Left colon (tissue), 2 donors: ENCODE data around the gene WDR53. TPM values are rescaled to one million over a fixed set of nuclear protein-coding genes. Genes with fewer than 3 reads are reported as not detected.
"Not testable (repeated sequence)": the region's sequence is repeated elsewhere in the genome, so short reads cannot be mapped to it uniquely, and the experiment has no call there.

ENCODE experiments used
- ATAC-seq: fragments of 200-7000 bp; cut with Tn5 transposase; one replicate; pipeline ENCODE4 v1.9.1; 2020; ENCODE audit warnings: mild to moderate bottlenecking, moderate library complexity
- DNase-seq, 2 donors: peaks; one replicate each; pipeline ENCODE4 v3.0.0-alpha.2; 2020
- intact Hi-C, 2 donors: fragments of 100-400 bp; cut with DNase I in 1 of 2; cut with micrococcal nuclease in 1 of 2; formaldehyde crosslinking; loops; one replicate each; pipeline versions ENCODE4 v1.11.2 to v1.14.0; 2022; cut with DNase I, micrococcal nuclease
- total RNA-seq, 2 donors: library from RNA; stranded (reverse); fragmentation: NEBNext Ultra II Directional; extraction: Animal tissue kit (Norgen Biotek cat#: 25700); gene quantifications; one replicate each; pipeline ENCODE4 v1.2.1, GENCODE V29; 2021
- donor health status: DM: no; HTN: no; CAD: no.
- donor health status: DM: yes; HTN: yes; CAD: no.

The WDR53 gene
- total RNA-seq, 2 donors from 2014 or later = 6.8 to 8.6 TPM

GRCh38 chr3:196528639-196529233, 39.6 kb downstream of the WDR53 start:
- DNase-seq (peak; percentile 65 to 78), ATAC-seq (peak; percentile 97)
- intact Hi-C loops = no loop called here

GRCh38 chr3:196525141-196525540, 43.2 kb downstream of the WDR53 start:
- no peak for DNase-seq
- intact Hi-C loops = no loop called here
- no peak for ATAC-seq

- intact Hi-C loops = loop anchor here in 1 of 2 donors (5.0 kb wide), 1 partner anchor 272 kb away; no protein-coding TSS in a partner anchor
- ATAC-seq = no peak
- no peak for DNase-seq
Measured at GRCh38 chr3:196524527-196524926, 43.8 kb downstream of the WDR53 start.

- intact Hi-C loops = loop anchor here in 1 of 2 donors (5.0 kb wide), 1 partner anchor 272 kb away; no protein-coding TSS in a partner anchor
- ATAC-seq (no peak), DNase-seq (no peak)
Measured at GRCh38 chr3:196523841-196524240, 44.5 kb downstream of the WDR53 start.

DNA sequence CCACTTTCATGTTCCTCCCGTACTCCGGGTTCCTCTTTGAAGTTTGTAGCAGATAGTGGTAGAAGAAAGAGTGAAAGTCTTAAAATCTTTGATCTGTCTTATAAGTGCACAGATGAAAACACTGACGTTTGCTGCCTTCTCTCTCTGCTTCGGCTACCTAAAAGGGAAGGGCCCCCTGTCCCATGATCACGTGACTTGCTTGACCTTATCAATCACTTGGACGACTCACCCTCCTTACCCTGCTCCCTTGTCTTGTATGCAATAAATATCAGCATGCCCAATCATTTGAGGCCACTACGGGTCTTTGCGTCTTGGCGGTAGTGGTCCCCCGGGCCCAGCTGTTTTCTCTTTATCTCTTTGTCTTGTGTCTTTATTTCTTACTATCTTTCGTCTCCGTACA, 47.1 kb downstream of the WDR53 start:
- intact Hi-C loops = loop anchor here in 1 of 2 donors (5.0 kb wide), 1 partner anchor 269 kb away; no protein-coding TSS in a partner anchor
- not testable (repeated sequence) for ATAC-seq

GRCh38 chr3:196519718-196520082, 48.7 kb downstream of the WDR53 start:
- intact Hi-C loops = loop anchor here in 1 of 2 donors (5.0 kb wide), 1 partner anchor 267 kb away; no protein-coding TSS in a partner anchor
- DNase-seq = no peak
- ATAC-seq = no peak

More for the DNA sequence above, 47.1 kb downstream of the WDR53 start:
- not testable (repeated sequence) for DNase-seq

- DNase-seq (peak; percentile 36 to 65), ATAC-seq (peak; percentile 59)
- intact Hi-C loops = no loop called here
Measured at GRCh38 chr3:196518966-196519717, 49.2 kb downstream of the WDR53 start.

DNA sequence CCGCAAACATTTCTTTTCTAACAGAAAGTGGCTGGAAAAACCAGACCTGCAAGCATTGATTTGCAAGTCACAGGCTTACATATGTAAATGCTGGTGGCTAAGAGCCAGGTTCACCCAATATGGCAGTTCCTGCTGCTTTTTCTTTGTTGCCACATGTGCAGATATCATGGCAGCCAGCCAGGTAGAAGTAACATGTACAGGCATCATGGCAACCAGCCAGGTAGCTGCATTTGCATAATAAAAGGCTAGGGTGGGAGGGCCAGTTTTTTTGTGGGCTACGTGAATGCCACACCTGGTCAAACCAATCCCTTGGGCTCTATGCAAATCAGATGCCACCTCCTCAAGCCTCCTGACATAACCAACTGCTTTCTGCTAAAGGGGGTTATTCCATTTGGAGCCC, 50.4 kb downstream of the WDR53 start:
- no peak for DNase-seq
- intact Hi-C loops = no loop called here
- no peak for ATAC-seq

DNA sequence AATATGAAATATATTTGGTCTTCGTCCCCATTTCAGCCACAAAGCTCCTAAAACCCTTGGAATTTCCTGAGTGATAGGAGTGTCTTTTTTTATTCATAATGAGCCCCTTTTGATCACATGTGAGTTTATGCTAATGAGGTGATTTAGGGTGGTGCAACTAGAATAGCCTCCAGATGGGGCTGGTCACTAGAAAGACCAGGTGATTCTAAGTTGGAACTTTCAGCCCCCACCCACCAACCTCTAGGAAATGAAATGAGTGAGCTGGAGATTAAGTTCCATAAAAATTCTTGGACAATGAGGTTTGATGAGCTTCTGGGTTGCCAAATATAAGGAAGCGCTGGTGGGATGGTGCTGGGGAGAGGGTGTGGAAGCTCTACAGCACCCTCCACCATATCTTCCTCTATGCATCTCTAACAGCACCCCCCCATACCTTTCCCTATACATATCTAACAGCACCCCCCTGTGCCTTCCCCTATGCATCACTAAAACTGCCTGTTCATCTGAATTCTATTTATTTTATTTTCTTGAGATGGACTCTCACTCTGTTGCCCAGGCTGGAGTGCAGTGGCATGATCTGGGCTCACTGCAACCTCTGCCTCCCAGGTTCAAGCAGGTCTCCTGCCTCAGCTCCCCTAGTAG, 51.1 kb downstream of the WDR53 start:
- ATAC-seq = no peak
- DNase-seq = no peak
- intact Hi-C loops = no loop called here

DNA sequence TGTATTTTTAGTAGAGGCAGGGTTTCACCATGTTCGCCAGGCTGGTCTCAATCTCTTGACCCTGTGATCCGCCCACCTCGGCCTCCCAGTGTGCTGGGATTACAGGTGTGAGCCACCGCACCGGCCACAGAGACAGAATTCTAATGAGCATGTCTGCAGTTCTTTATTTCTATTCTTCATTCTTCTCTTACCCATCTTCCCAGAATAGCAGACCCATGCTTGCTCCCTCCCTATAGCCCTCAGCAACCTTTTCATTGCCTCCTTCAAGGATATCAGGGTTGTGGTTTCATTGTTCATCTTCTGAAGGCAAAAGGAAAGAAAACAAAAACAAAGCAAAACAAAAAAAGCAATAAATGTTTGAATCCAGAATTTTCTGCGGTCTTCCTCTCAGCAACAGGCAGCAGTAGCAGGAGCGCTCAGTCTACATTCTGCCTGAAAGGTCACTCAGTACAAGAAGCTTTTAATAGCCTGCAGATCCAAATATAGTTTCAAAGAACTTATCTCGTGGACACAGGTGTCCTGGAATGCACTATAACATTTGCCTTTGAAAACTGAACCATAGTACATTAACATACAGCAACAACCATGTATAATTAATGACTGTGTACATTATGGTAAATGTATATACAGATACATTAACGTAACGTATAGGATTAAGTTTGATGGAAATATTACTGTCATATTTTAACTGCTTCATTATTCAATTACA, 53.3 kb downstream of the WDR53 start, which contains the start of gene SMCO1:
Gene SMCO1 (minus strand): TSS at position 434 of the 709 bp plus-strand sequence. CDS start 137 bp downstream, at position 297.
- DNase-seq = no peak
- intact Hi-C loops = no loop called here
- no peak for ATAC-seq

DNA sequence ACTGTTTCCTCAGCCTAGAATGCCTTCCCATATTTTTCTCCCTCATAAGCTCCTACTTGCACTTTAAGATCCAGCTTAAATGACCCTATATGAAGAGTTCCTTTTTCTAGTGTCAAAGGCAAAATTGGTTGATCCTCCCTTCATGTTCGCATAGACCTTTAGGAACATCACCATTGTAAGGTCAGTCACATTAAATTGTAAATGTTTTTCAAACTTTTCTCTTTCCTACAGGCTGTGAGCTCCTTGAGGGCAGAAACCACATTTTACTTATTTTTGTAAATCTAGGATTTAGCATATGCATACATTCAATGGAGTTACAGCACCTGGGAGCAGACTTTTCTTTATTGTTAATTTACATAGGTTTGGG, 54.0 kb downstream of the WDR53 start:
- ATAC-seq = no peak
- DNase-seq = no peak
- intact Hi-C loops = no loop called here

DNA sequence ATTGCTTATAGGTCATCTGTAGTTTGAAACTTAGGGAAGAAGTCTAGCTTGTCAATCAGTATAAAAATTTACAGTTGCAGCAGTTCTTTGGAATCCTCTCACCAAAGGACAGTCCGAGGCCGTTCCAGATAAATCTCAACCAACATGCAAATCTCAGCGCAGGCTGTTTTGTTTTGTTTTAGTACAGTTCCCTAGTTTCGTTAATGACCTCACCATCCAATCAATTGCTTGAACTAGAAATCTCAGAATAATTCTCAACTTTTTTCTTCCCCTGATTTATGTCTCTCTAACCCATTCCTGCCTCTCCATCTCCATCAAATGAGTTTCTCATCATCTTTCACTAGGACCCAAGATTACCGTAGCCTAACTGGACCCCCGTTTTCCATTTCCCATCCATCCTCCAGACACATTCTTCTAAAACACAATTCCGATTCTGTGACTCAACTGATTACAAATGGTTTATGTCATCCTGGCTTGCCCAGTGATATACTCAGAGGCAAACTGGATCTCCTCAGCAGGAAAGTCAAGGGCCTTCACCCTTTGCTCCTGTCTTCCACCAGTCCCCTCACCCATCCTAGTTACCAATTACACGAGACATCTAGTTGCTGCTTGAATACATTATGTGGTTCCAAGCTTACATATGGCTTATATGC, 54.5 kb downstream of the WDR53 start:
- DNase-seq (no peak), ATAC-seq (no peak)
- intact Hi-C loops = no loop called here

DNA sequence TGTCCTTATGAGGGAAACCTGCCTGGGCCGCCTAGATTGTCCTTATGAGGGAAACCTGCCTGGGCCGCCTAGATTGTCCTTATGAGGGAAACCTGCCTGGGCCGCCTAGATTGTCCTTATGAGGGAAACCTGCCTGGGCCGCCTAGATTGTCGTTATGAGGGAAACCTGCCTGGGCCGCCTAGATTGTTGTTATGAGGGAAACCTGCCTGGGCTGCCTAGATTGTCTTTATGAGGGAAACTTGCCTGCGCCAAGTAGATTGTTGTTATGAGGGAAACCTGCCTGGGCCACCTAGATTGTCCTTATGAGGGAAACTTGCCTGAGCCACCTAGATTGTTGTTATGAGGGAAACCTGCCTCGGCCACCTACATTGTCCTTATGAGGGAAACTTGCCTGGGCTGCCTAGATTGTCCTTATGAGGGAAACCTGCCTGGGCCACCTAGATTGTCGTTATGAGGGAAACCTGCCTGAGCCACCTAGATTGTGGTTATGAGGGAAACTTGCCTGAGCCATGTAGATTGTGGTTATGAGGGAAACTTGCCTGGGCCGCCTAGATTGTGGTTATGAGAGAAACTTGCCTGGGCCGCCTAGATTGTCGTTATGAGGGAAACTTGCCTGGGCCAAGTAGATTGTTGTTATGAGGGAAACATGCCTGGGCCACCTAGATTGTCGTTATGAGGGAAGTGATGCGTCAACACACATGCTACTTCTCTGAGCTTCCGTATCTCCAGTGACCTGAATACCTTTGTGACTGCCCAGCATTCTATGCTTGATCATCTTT, 56.5 kb downstream of the WDR53 start:
- DNase-seq, intact Hi-C loops, ATAC-seq: not testable (repeated sequence)

DNA sequence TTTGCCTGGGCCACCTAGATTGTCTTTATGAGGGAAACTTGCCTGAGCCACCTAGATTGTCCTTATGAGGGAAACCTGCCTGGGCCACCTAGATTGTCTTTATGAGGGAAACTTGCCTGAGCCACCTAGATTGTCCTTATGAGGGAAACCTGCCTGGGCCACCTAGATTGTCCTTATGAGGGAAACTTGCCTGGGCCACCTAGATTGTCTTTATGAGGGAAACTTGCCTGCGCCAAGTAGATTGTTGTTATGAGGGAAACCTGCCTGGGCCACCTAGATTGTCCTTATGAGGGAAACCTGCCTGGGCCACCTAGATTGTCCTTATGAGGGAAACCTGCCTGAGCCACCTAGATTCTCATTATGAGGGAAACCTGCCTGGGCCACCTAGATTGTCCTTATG, 57.2 kb downstream of the WDR53 start:
- intact Hi-C loops, ATAC-seq, DNase-seq: not testable (repeated sequence)

DNA sequence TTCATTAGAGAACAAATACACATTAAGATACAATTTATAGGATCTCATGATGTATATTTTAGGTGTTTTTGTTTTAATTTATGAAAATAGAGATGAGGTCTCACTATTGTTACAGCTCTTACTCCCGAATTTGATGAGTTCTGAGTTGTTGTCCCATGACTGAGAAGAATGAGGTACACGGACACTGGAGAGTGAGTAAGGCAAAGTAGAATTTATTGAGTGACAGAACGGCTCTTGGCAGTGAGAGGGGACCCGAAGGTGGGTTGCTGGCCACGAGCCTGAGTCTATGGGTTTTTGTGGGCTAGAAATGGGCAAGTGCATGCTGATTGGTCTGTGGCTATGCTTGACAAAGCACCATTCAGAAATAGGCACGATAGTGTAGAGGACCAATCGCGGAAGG, 61.7 kb downstream of the WDR53 start:
- ATAC-seq (no peak), DNase-seq (no peak)
- intact Hi-C loops = no loop called here

DNA sequence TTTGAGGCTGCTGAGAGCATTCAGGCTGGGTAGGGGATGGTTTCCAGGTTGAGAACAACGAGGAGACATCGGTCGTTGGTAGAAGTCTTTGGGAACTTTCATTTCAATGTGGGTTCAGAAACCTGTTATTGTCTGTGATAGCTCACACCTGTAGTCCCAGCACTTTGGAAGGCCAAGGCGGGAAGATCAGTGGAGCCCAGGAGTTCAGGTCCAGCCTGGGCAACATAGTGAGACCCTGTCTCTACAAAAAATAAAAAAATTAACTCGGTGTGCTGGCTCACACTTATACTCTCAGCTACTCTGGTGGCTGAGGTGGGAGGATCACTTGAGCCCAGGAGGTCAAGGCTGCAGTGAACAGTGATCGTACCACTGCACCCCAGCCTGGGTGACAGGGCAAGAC, 63.8 kb downstream of the WDR53 start:
- intact Hi-C loops = no loop called here
- DNase-seq = no peak
- no peak for ATAC-seq
